Cardiac fibroblast (primary cell): ENCODE results near the gene TXNDC2.

ENCODE experiments used
- DNase-seq, 2 donors: peaks; one replicate each; pipeline versions ENCODE4 v3.0.0 to v3.0.0-alpha.2; 2010; ENCODE audit warnings: low read depth in 2 of 2
- H3K4me3 ChIP-seq, 2 donors: replicated peaks in 1 of 2; 1 replicate in 1 of 2; 2 replicates in 1 of 2; pipeline ENCODE4 v1.5.1; 2011; ENCODE audit warnings: low read depth in 2 of 2, low read length in 2 of 2, mild to moderate bottlenecking in 2 of 2, moderate library complexity in 1 of 2
- CTCF ChIP-seq: IDR thresholded peaks from one replicate; pipeline ENCODE4 v1.5.1; 2011; ENCODE audit warnings: low read depth, mild to moderate bottlenecking, low read length, inconsistent platforms

TXNDC2 gene

GRCh38 chr18:9845256-9845655 is 40.5 kb upstream of the TXNDC2 start:
- no peak for TF ChIP-seq CTCF
- DNase-seq = no peak

GRCh38 chr18:9846162-9846925 is 39.4 kb upstream of the TXNDC2 start:
- DNase-seq = peak in 1 of 2 donors; percentile 33
- H3K4me3 ChIP-seq = no peak overlapping the region
- TF ChIP-seq CTCF = no peak

More at GRCh38 chr18:9845256-9845655, 40.5 kb upstream of the TXNDC2 start:
- H3K4me3 ChIP-seq = no peak overlapping the region

GRCh38 chr18:9848170-9848879 is 37.4 kb upstream of the TXNDC2 start:
- no peak for TF ChIP-seq CTCF
- no peak for DNase-seq
- no peak overlapping the region for H3K4me3 ChIP-seq

- no peak for TF ChIP-seq CTCF
- peak in 1 of 2 donors; percentile 35 for DNase-seq
- H3K4me3 ChIP-seq = no peak overlapping the region
Observed at GRCh38 chr18:9849407-9850283, 36.1 kb upstream of the TXNDC2 start.

- H3K4me3 ChIP-seq = no peak overlapping the region
- no peak for TF ChIP-seq CTCF
- no peak for DNase-seq
Observed at GRCh38 chr18:9850309-9850708, 35.5 kb upstream of the TXNDC2 start.

GRCh38 chr18:9851511-9851910 is 34.3 kb upstream of the TXNDC2 start:
- H3K4me3 ChIP-seq = no peak overlapping the region
- DNase-seq = peak; percentile 48 to 54
- TF ChIP-seq CTCF = no peak
